ENCODE data around the gene CELF4. TPM values are rescaled to one million over a fixed set of nuclear protein-coding genes. Genes with fewer than 3 reads are reported as not detected.

CELF4 gene
- total RNA-seq, 6 donors from 2014 or later, result 0.15 to 1.4 (median 0.81) TPM; not detected in 1

DNA sequence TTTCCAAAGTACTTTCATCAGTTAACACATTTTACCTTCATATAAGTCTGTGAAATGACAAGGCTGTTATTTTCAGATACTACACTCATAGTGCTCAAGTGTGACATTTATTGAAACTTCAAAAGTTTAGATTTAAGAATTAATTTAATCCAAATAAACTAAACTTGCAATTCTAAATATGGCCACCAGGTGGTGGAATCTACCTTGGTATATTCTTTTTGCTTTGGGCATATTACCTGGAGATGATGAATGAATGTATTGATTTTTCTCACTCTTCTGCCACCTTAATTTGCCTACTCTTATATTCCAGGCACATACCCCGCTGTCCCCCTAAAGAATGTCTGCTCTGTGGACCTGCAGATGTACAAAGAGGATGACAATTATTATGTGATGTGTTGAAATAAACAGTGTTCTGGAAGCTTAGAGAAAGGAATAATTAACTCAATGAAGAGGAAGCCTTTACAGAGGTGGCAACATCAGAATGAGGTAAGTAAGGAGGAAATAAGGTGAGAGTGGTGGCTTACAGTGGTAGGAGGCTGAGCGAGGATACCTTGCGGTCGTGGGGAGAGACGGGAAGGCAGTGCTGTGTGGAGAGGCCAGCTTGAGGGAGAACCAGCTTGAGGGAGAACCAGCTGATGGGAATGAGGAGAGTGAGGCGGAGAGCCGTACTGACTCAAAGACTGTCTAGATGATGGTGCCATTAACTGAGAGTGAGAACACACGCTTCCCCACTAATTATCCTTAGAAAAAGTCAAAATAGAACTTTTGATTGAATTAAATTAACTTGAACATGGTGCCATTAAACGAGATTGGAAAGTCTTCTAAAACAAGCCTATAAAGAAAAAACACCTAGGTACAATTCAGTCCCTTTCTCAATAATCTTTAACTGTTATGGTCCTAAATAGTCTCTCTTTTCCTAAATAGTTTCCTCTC lies 179.5 kb downstream of the CELF4 start:
- Histone ChIP-seq H3K4me1 (no peaks in the 10 kb centered on the region), H3K4me3 (no peak overlapping the region), H3K27ac (no peak overlapping the region), H3K27me3 (no peaks in the 10 kb centered on the region), H3K36me3 (no peaks in the 10 kb centered on the region), H3K9me3 (peaks cover 0 to 11% (median 10%) of the 10 kb centered on the region in 4 donors)
- ATAC-seq (ENCODE audit: low FRiP score in 2 of 2) (no peak), DNase-seq (no peak)
- TF ChIP-seq, protein P1, sequence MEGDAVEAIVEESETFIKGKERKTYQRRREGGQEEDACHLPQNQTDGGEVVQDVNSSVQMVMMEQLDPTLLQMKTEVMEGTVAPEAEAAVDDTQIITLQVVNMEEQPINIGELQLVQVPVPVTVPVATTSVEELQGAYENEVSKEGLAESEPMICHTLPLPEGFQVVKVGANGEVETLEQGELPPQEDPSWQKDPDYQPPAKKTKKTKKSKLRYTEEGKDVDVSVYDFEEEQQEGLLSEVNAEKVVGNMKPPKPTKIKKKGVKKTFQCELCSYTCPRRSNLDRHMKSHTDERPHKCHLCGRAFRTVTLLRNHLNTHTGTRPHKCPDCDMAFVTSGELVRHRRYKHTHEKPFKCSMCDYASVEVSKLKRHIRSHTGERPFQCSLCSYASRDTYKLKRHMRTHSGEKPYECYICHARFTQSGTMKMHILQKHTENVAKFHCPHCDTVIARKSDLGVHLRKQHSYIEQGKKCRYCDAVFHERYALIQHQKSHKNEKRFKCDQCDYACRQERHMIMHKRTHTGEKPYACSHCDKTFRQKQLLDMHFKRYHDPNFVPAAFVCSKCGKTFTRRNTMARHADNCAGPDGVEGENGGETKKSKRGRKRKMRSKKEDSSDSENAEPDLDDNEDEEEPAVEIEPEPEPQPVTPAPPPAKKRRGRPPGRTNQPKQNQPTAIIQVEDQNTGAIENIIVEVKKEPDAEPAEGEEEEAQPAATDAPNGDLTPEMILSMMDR (IDR thresholded peaks at IDR 0.05), result peak; percentile 28 to 69 (median 64)
- no peak for TF ChIP-seq POLR2A (IDR thresholded peaks at IDR 0.05)
- 71 to 83% methylated on average over 9 of the region's 9 CpGs for WGBS, 2 donors

- DNase-seq (no peak), ATAC-seq (ENCODE audit: low FRiP score in 2 of 2) (peak in 1 of 2 donors; percentile 12)
- no peaks in the 10 kb centered on the region for H3K36me3 ChIP-seq
- no peaks in the 10 kb centered on the region for H3K9me3 ChIP-seq
- no peaks in the 10 kb centered on the region for H3K4me1 ChIP-seq
- 51 to 56% methylated on average over 12 to 17 of the region's 17 CpGs for WGBS, 2 donors
- TF ChIP-seq, protein P1 (IDR thresholded peaks at IDR 0.05), result no peak
- TF ChIP-seq POLR2AphosphoS5 (IDR thresholded peaks at IDR 0.05), result no peak
- no peak for TF ChIP-seq POLR2A (IDR thresholded peaks at IDR 0.05)
- TF ChIP-seq EP300 (IDR thresholded peaks at IDR 0.05), result no peak
- H3K27ac ChIP-seq, result no peak overlapping the region
- no peak overlapping the region for H3K4me3 ChIP-seq
- H3K27me3 ChIP-seq, result no peaks in the 10 kb centered on the region
Measured at GRCh38 chr18:37383846-37384595, 181.6 kb downstream of the CELF4 start.

DNA sequence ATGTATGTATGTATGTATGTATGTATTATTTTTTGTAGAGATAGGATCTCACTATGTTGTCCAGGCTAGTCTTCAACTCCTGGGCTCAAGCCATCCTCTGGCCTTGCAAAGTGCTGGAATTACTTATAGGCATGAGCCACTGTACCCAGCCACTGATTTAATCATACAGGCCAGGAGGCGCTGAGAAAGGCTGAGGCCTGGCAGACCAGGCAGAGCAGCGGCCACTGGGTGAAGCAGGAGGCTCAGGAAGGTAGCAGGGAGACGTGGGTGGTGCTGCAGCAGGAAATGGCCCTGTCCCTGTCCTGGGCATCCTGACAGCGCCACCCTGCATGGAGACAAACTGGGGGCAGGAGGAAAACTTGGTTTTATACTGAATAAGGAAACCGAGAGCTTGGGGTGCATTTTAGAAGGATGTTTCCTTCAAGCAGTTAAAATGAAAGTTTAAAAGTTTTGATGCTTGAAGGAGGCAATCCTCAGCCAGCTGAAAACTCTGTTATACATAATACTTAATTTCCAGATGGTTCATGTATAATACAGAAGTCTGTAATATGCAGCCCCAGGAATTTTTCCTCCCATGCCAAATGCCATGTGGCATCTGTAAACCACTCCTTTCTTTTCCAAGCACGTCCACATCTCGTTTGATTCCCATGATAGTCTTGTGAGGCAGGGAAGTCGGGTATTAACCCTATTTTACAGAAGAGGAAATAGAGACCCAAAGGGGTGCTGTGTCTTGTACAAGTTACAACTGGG lies 182.4 kb downstream of the CELF4 start:
- H3K4me3 ChIP-seq, result no peak overlapping the region
- no peaks in the 10 kb centered on the region for H3K36me3 ChIP-seq
- DNase-seq (no peak), ATAC-seq (ENCODE audit: low FRiP score in 2 of 2) (no peak)
- H3K27ac ChIP-seq, result no peak overlapping the region
- H3K4me1 ChIP-seq, result no peaks in the 10 kb centered on the region
- TF ChIP-seq EP300 (IDR thresholded peaks at IDR 0.05), result no peak
- TF ChIP-seq, protein P1 (IDR thresholded peaks at IDR 0.05), result no peak
- TF ChIP-seq POLR2A (IDR thresholded peaks at IDR 0.05), result no peak
- TF ChIP-seq POLR2AphosphoS5 (IDR thresholded peaks at IDR 0.05), result no peak
- H3K27me3 ChIP-seq, result no peaks in the 10 kb centered on the region
- WGBS, 2 donors, result 46% methylated on average over 8 of the region's 8 CpGs
- no peaks in the 10 kb centered on the region for H3K9me3 ChIP-seq

- no peaks in the 10 kb centered on the region for H3K36me3 ChIP-seq
- H3K27me3 ChIP-seq, result no peaks in the 10 kb centered on the region
- DNase-seq (no peak), ATAC-seq (ENCODE audit: low FRiP score in 2 of 2) (no peak)
- H3K9me3 ChIP-seq, result no peaks in the 10 kb centered on the region
- 69 to 73% methylated on average over 2 of the region's 2 CpGs for WGBS, 2 donors
- H3K27ac ChIP-seq, result no peak overlapping the region
- H3K4me3 ChIP-seq, result no peak overlapping the region
- TF ChIP-seq EP300 (IDR thresholded peaks at IDR 0.05), result no peak
- no peak for TF ChIP-seq POLR2A (IDR thresholded peaks at IDR 0.05)
- TF ChIP-seq POLR2AphosphoS5 (IDR thresholded peaks at IDR 0.05), result no peak
- TF ChIP-seq, protein P1 (IDR thresholded peaks at IDR 0.05), result no peak
- H3K4me1 ChIP-seq, result no peaks in the 10 kb centered on the region
Measured at GRCh38 chr18:37381554-37381953, 184.0 kb downstream of the CELF4 start.

Measured in upper lobe of left lung (tissue), 6 donors.